HFFc6 (cell line): ENCODE results near the gene DIPK2B. TPM values are rescaled to one million over a fixed set of nuclear protein-coding genes. Genes with fewer than 3 reads are reported as not detected.

Source experiments
- DNase-seq: peaks from one replicate; pipeline ENCODE4 v3.0.0-alpha.2; 2018
- H3K27ac Mint-ChIP-seq: 2 replicates; pipeline ENCODE4 v1.8.0; 2020; ENCODE audit warnings: mild to moderate bottlenecking, mixed read lengths
- H3K27me3 Mint-ChIP-seq: 2 replicates; pipeline ENCODE4 v1.8.0; 2021; ENCODE audit warnings: mild to moderate bottlenecking, moderate library complexity, mixed read lengths; ENCODE audit not compliant: insufficient read depth
- H3K36me3 Mint-ChIP-seq: 2 replicates; pipeline ENCODE4 v1.8.0; 2021; ENCODE audit warnings: low read depth, mixed read lengths
- H3K4me1 Mint-ChIP-seq: 2 replicates; pipeline ENCODE4 v1.8.0; 2020; ENCODE audit warnings: low read depth, mixed read lengths
- H3K4me3 Mint-ChIP-seq: 2 replicates; pipeline ENCODE4 v1.8.0; 2020; ENCODE audit warnings: mild to moderate bottlenecking, moderate library complexity, mixed read lengths
- H3K9me3 Mint-ChIP-seq: 2 replicates; pipeline ENCODE4 v1.8.0; 2020; ENCODE audit warnings: mild to moderate bottlenecking, mixed read lengths
- total RNA-seq, 6 experiments: library from RNA; stranded (reverse); fragmentation: NEBNext Ultra II Directional; extraction: Animal tissue kit (Norgen Biotek cat#: 25700); gene quantifications; 2 replicates in 1 of 6; 3 replicates in 5 of 6; pipeline ENCODE4 v1.2.3, GENCODE V29; 2021
- TF ChIP-seq, protein P1 (sequence below): fragments of 200-600 bp; sonication (generic); IDR thresholded peaks from 2 replicates; pipeline ENCODE4 v1.5.0; 2021; ENCODE audit warnings: antibody characterized with exemption, mild to moderate bottlenecking

DIPK2B gene
- total RNA-seq, 6 experiments from 2014 or later = not detected

- Mint-ChIP-seq H3K27me3 (no peaks in the 10 kb centered on the region; the same call in 1 of the 2 replicates), H3K27ac (peak overlapping the region; percentile 77), H3K4me3 (peak overlapping the region; percentile 92), H3K9me3 (no peaks in the 10 kb centered on the region), H3K4me1 (peaks cover 11% of the 10 kb centered on the region), H3K36me3 (no peaks in the 10 kb centered on the region)
- no peak for DNase-seq
- TF ChIP-seq, protein P1, sequence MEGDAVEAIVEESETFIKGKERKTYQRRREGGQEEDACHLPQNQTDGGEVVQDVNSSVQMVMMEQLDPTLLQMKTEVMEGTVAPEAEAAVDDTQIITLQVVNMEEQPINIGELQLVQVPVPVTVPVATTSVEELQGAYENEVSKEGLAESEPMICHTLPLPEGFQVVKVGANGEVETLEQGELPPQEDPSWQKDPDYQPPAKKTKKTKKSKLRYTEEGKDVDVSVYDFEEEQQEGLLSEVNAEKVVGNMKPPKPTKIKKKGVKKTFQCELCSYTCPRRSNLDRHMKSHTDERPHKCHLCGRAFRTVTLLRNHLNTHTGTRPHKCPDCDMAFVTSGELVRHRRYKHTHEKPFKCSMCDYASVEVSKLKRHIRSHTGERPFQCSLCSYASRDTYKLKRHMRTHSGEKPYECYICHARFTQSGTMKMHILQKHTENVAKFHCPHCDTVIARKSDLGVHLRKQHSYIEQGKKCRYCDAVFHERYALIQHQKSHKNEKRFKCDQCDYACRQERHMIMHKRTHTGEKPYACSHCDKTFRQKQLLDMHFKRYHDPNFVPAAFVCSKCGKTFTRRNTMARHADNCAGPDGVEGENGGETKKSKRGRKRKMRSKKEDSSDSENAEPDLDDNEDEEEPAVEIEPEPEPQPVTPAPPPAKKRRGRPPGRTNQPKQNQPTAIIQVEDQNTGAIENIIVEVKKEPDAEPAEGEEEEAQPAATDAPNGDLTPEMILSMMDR = no peak
These were observed 12.9 kb downstream of the DIPK2B start for GRCh38 chrX:45187731-45188130.

GRCh38 chrX:45186643-45187026 is 14.0 kb downstream of the DIPK2B start:
- peak overlapping the region; percentile 77 for H3K27ac Mint-ChIP-seq
- H3K4me3 Mint-ChIP-seq = peak overlapping the region; percentile 92
- H3K4me1 Mint-ChIP-seq = peaks cover 11% of the 10 kb centered on the region
- no peaks in the 10 kb centered on the region; the same call in 1 of the 2 replicates for H3K27me3 Mint-ChIP-seq
- no peaks in the 10 kb centered on the region for H3K9me3 Mint-ChIP-seq
- TF ChIP-seq, protein P1 = no peak
- DNase-seq = no peak
- H3K36me3 Mint-ChIP-seq = no peaks in the 10 kb centered on the region

DNA sequence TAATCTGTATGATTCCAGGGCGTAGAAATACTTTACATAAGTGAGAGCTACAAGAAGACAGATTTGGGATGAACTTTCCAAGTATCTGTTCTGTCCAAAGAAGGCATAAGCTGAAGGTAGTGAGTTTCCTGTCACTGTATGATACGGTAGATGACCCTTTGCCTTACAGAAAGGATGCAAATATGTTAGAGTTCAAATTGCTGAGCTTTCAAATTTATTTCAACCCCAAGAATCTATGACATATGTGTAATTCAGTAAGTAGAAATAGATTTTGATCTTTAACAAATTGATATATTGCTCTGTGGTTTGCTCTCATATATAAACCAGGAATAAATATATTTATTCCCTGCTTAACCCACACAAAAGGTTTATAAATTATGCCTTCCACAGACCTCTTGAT is 16.5 kb downstream of the DIPK2B start:
- H3K27me3 Mint-ChIP-seq = no peaks in the 10 kb centered on the region
- H3K36me3 Mint-ChIP-seq = peaks cover 3% of the 10 kb centered on the region; the same call in 1 of the 2 replicates
- H3K27ac Mint-ChIP-seq = no peak overlapping the region
- TF ChIP-seq, protein P1 = no peak
- peaks cover 8% of the 10 kb centered on the region for H3K9me3 Mint-ChIP-seq
- DNase-seq = no peak
- H3K4me3 Mint-ChIP-seq = no peak overlapping the region
- peaks cover 11% of the 10 kb centered on the region for H3K4me1 Mint-ChIP-seq

DNA sequence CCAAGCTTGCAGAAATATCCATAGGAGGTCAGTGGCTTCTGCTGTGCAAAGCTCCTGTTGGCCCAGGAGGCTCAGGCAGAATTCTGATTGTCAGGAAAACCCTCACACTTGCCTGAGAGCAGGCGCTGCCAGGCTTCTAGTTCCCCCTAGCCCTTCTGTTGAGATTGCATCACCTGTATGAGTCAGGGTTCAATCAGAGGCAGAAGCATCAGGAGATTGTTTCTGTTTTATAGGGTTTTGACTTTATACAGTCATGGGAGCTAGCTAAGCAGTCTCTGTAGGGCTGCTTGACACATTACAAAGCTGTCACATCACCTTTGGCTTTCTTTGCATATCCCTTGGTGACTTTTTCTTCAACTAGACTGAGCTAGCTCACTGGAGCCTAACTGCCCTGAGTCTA is 27.8 kb downstream of the DIPK2B start:
- TF ChIP-seq, protein P1 = no peak
- DNase-seq = peak; percentile 6
- H3K27ac Mint-ChIP-seq = no peak overlapping the region

DNA sequence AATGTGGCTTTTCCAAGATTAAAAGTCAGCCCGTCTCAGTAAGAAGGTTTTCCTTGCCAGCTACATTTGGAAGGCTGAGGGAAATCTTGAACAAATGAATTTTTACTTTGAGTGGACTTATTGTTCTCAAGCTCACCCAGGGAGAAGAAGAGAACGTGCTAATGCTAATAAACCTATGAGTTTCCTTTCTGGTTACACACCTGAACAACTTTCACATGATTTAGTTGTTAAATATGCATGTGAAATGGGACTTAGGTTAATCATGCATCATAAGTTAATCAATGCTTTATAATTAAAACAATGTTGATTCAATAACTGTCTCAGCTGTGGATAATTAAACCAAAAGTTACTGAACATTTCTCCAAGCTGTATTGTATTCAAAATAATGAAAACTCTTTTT is 33.9 kb downstream of the DIPK2B start:
- H3K27ac Mint-ChIP-seq = no peak overlapping the region
- peaks cover 15% of the 10 kb centered on the region for H3K27me3 Mint-ChIP-seq
- TF ChIP-seq, protein P1 = no peak
- H3K4me3 Mint-ChIP-seq = no peak overlapping the region
- H3K9me3 Mint-ChIP-seq = no peaks in the 10 kb centered on the region
- no peak for DNase-seq
- no peaks in the 10 kb centered on the region for H3K36me3 Mint-ChIP-seq
- no peaks in the 10 kb centered on the region for H3K4me1 Mint-ChIP-seq

More for the DNA sequence above, 27.8 kb downstream of the DIPK2B start:
- Mint-ChIP-seq H3K9me3 (peaks cover 4% of the 10 kb centered on the region; the same call in 1 of the 2 replicates), H3K4me3 (no peak overlapping the region), H3K4me1 (no peaks in the 10 kb centered on the region), H3K27me3 (peaks cover 5% of the 10 kb centered on the region), H3K36me3 (no peaks in the 10 kb centered on the region)

DNA sequence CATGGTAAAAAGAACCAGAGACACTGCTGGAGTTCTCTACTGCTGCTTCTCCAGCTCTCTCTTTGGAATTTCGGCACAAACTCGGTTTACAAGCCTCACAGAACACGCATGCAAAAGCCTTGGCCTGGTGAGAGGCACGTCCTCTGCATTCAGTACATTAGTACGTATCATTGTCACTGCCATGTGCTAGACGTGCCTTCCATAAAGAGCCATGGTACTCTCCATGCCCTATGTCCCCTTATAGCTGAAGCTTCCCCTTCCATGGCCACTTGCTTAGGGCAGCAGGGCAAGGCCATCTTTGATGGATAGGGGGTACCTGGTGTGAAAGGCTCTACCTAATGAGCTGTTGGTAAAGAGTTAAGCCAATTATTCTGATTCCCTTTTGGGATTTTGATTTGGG is 35.0 kb downstream of the DIPK2B start:
- H3K4me3 Mint-ChIP-seq = no peak overlapping the region
- no peak for DNase-seq
- TF ChIP-seq, protein P1 = no peak
- H3K4me1 Mint-ChIP-seq = no peaks in the 10 kb centered on the region
- no peak overlapping the region for H3K27ac Mint-ChIP-seq
- H3K9me3 Mint-ChIP-seq = peaks cover 7% of the 10 kb centered on the region; the same call in 1 of the 2 replicates
- peaks cover 16% of the 10 kb centered on the region for H3K27me3 Mint-ChIP-seq
- H3K36me3 Mint-ChIP-seq = no peaks in the 10 kb centered on the region
